HPDE6-E6E7 (cell line): ENCODE data around the gene IFNL2.

Source experiments
- DNase-seq: peaks from one replicate; pipeline ENCODE4 v3.0.0; 2011; ENCODE audit warnings: missing footprints; ENCODE audit errors: extremely low spot score

Gene IFNL2

GRCh38 chr19:39318071-39318470, 49.9 kb downstream of the IFNL2 start:
- DNase-seq, result no peak

GRCh38 chr19:39318690-39319089, 50.5 kb downstream of the IFNL2 start:
- no peak for DNase-seq

- no peak for DNase-seq
Observed at GRCh38 chr19:39319098-39319891, 51.1 kb downstream of the IFNL2 start.
